ENCODE results near the gene STON1.
"Not testable (repeated sequence)": the region's sequence is repeated elsewhere in the genome, so short reads cannot be mapped to it uniquely, and the experiment has no call there.

STON1 gene

DNA sequence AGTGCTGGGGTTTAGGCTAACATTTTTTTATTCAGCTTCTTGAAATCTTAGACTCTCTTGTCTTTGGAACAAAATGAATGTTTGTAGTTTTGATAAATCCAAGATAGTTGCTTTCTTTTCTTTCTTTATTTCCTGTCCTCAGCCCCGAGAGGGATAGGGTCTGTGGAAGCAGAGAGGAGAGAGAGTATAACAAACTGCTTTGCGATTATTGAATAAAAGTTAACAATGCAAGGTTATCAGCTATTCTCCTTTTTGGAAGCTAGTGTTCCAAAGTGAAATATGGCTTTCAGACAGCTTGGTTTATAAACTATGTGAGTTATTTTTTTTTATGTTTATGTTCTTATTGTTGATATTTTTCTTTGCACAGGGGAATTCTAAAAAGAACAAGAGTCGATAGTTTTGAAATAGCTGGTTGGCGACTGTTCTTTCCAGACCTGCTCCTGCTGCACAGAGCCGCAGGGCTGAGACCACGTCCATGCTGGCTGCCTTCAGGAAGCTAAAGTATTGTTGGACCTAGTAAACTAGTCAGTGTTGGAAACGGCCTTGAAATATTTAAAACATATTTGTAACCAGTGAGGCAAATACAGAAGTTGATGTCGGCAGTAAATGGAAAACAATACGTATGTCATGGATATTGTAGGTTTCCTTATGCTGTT is 15.5 kb upstream of the STON1 start:
- H3K4me1 Mint-ChIP-seq (ENCODE audit: low read depth), result no peaks in the 10 kb centered on the region
- H3K36me3 Mint-ChIP-seq (ENCODE audit: low read depth), result peaks cover 79% of the 10 kb centered on the region
- no peaks in the 10 kb centered on the region for H3K27me3 Mint-ChIP-seq
- H3K4me3 Mint-ChIP-seq, result no peak overlapping the region
- no peaks in the 10 kb centered on the region for H3K9me3 Mint-ChIP-seq
- H3K27ac Mint-ChIP-seq, result no peak overlapping the region

DNA sequence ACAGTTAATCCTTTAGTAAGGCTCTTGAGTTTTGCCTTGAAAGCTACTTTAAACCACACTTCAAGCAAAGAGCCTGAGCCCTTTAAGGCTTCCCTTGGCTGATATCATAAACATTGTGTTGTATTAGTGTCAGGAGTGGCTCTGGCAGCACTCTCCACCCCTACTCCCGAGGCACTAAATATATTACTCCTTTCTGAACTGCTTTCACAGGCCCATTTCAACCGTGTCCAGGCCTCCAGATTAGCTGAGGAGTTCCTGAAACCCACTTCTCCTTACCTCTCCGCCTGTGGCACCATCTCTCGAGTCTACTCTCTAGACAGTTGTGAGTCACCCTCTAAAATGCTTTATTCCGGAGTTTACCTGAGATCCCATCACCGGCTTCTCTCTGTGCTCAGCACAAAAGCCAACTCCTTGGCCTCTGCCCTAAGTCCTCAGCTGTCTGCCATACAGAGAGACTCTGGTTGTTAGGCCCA is 14.4 kb upstream of the STON1 start:
- Mint-ChIP-seq H3K27ac (no peak overlapping the region), H3K27me3 (no peaks in the 10 kb centered on the region), H3K9me3 (no peaks in the 10 kb centered on the region), H3K36me3 (ENCODE audit: low read depth) (peaks cover 75% of the 10 kb centered on the region), H3K4me1 (ENCODE audit: low read depth) (no peaks in the 10 kb centered on the region), H3K4me3 (no peak overlapping the region)

DNA sequence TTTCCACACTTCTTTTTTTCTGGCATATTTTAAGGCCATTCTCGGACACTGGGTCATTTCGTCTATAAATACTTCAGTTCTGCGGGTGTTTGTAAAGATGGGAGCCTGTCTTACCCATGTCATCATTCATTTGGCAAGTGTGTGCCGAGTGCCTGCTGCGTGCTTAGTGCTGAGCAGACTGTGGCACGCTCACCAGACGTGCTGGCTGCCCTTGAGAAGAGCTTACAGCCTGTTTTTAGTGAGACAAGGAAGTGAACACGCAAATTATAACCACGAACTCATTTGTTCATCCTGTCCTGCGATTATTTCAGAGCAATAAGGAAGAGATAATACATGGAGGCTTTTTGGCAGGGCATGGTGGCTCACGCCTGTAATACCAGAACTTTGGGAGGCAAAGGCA is 10.4 kb upstream of the STON1 start:
- Mint-ChIP-seq H3K4me3 (no peak overlapping the region), H3K36me3 (ENCODE audit: low read depth) (peaks cover 62% of the 10 kb centered on the region), H3K27me3 (no peaks in the 10 kb centered on the region), H3K9me3 (no peaks in the 10 kb centered on the region), H3K27ac (no peak overlapping the region), H3K4me1 (ENCODE audit: low read depth) (no peaks in the 10 kb centered on the region)

DNA sequence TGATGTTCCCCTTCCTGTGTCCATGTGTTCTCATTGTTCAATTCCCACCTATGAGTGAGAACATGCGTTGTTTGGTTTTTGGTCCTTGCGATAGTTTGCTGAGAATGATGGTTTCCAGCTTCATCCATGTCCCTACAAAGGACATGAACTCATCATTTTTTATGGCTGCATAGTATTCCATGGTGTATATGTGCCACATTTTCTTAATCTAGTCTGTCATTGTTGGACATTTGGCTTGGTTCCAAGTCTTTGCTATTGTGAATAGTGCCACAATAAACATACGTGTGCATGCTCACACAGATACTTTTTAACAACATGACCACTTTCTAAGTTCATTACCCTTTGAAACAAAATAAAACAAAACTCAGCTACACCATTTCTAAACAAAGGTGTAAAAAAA is 5.2 kb upstream of the STON1 start:
- H3K9me3 Mint-ChIP-seq; H3K4me1 Mint-ChIP-seq (ENCODE audit: low read depth); H3K27ac Mint-ChIP-seq; H3K4me3 Mint-ChIP-seq; H3K27me3 Mint-ChIP-seq: not testable (repeated sequence)
- peaks cover 27% of the 10 kb centered on the region for H3K36me3 Mint-ChIP-seq (ENCODE audit: low read depth)

DNA sequence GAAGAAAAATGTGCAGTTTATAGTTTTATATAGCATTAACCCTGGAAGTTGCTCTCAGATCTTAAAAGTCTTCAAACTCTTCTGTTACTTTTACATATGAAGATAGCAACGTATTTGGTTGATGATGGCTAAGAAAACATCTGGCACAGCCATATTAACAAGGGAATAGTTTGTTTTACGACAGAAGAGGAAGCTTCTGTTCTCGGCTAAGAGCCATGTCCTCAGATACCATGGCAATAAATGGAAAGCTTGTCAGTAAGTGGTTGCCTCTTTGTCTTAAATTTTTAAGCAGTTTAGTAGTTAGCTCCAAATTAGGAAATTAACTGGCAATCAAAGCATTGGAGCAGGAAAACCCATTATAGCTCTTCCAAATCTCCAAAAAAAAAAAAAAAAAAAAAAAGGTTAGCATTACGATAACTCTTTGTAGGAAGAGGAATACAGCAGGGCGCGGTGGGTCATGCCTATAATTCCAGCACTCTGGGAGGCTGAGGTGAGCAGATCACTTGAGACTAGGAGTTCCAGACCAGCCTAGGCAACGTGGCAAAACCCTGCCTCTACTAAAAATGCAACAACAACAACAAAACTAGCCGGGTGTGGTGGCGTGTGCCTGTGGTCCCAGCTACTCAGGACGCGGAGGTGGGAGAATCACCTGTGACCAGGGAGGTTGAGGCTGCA is 4.5 kb upstream of the STON1 start:
- Mint-ChIP-seq H3K9me3 (no peaks in the 10 kb centered on the region), H3K36me3 (ENCODE audit: low read depth) (peaks cover 25% of the 10 kb centered on the region), H3K27me3 (no peaks in the 10 kb centered on the region), H3K4me3 (no peak overlapping the region), H3K4me1 (ENCODE audit: low read depth) (peaks cover 8% of the 10 kb centered on the region), H3K27ac (no peak overlapping the region)

DNA sequence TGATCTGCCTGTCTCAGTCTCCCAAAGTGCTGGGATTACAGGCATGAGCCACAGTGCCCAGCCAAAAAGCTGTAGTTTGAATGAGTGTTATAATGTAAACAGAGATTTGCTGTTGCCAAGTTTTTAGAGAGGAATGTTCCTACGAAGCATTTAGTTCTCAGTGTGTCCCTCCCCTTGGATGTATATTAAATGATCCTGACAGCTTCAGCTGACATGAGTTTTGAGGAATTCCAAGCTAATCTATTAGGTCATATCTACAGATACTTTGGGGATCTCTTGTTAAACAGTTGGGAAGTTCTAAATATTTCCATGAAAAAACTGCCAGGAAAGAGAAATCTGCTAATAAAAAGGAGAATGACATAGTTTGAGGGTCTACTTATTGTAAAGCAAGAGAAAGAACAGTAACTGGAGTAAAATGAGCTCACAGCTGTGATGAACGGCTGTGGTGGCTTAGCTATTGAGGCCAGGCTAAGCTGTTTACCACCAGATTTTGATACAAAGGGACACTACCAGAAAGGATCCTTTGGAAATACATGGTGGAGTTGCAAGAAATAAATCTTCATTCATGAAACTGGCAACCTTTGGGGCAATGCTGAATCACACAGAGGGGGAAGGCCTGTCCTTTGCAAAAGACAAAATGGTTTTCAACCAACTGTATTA is 2.6 kb upstream of the STON1 start:
- H3K27ac Mint-ChIP-seq, result no peak overlapping the region
- no peaks in the 10 kb centered on the region for H3K27me3 Mint-ChIP-seq
- no peak overlapping the region for H3K4me3 Mint-ChIP-seq
- peaks cover 12% of the 10 kb centered on the region for H3K36me3 Mint-ChIP-seq (ENCODE audit: low read depth)
- no peaks in the 10 kb centered on the region for H3K9me3 Mint-ChIP-seq
- H3K4me1 Mint-ChIP-seq (ENCODE audit: low read depth), result peaks cover 21% of the 10 kb centered on the region

DNA sequence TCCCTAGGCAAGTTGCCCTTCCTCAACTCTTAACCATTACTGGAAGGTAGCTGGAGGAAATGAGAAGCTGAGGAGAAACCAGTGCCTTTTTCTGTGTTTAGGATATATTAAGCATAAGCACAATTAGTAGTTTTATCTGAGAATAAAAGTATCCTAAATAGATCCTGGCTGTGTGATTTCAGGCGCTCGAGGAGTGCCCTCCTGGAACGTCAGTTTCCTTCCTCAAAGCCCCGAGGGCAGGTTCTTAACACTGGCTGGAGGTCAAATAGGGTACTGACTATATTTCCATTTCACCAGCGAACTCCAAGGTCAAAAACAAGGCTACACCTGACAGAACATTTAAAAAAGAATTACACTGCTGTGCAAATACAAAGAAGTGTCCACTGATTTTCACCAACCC is 1.5 kb upstream of the STON1 start:
- Mint-ChIP-seq H3K27ac (no peak overlapping the region), H3K36me3 (ENCODE audit: low read depth) (peaks cover 12% of the 10 kb centered on the region), H3K4me3 (no peak overlapping the region), H3K9me3 (no peaks in the 10 kb centered on the region), H3K4me1 (ENCODE audit: low read depth) (peaks cover 21% of the 10 kb centered on the region), H3K27me3 (no peaks in the 10 kb centered on the region)

DNA sequence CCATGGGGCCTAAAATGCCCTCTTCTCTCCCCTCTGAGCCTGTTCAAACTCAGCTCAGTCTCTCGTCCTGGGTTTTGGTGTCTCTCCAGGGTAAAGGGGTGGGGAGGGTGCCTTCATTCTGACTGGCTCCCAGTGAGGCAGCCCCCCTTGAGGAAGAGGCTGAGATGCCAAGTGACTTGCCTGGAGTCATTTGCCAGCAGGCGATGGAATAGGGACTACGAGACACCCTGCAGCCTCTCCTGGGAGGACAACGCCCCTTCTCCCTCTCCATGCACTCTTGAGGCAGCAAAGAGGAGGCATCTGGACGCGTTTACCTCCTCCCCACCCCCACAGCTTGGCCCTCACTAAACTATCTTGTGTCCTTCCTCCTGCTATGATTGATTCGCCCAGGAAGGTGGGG is 760 bp upstream of the STON1 start:
- Mint-ChIP-seq H3K9me3 (no peaks in the 10 kb centered on the region), H3K4me1 (ENCODE audit: low read depth) (peaks cover 21% of the 10 kb centered on the region), H3K36me3 (ENCODE audit: low read depth) (peaks cover 12% of the 10 kb centered on the region), H3K4me3 (no peak overlapping the region), H3K27me3 (no peaks in the 10 kb centered on the region), H3K27ac (no peak overlapping the region)

DNA sequence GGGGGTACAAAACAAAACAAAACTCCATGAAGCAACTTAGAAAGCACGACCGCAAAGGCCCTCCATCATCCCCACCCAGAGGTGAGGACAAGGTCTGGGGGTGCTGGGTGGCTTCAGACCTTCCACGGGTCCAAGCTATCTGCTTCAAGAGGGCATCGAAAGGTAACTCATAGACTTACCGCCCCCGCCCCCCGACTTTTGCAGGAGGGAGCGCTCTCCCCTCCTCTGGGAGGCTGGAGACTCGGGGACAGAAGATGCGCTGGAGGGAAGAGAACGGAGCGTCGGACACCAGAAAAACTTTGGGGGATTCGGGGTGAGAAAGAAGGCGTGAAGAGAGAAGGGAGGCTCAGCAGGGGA is 300 bp upstream of the STON1 start:
- H3K27ac Mint-ChIP-seq, result no peak overlapping the region
- H3K36me3 Mint-ChIP-seq (ENCODE audit: low read depth), result peaks cover 11% of the 10 kb centered on the region
- no peaks in the 10 kb centered on the region for H3K27me3 Mint-ChIP-seq
- peaks cover 21% of the 10 kb centered on the region for H3K4me1 Mint-ChIP-seq (ENCODE audit: low read depth)
- peak overlapping the region; percentile 79 for H3K4me3 Mint-ChIP-seq
- no peaks in the 10 kb centered on the region for H3K9me3 Mint-ChIP-seq

DNA sequence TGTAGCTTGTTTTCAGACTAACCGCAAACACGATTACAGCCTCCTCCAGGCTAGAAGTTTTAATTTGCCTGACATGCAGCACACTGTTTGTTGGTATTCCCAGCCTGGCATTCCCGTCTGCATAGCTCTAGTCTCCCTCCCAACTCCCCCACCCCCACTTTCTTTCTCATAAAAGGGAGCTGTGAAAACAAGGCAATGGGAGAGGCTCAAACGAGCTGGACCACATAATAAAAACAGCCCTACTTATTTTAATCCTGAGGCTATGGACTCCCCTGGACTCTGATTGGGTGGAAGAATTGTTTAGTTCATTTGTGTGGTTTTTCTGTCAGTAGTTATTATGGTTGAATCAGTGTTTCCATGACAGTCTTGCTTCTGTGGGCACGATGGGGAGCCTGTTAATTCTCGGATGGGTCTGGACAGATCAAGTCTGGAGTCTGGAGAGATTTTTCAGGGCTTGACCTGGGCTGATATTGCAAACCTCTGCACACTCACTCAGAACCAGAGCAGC is 1.2 kb downstream of the STON1 start:
- H3K4me3 Mint-ChIP-seq, result peak overlapping the region; percentile 73
- no peaks in the 10 kb centered on the region for H3K27me3 Mint-ChIP-seq
- peaks cover 21% of the 10 kb centered on the region for H3K4me1 Mint-ChIP-seq (ENCODE audit: low read depth)
- H3K27ac Mint-ChIP-seq, result no peak overlapping the region
- peaks cover 3% of the 10 kb centered on the region for H3K36me3 Mint-ChIP-seq (ENCODE audit: low read depth)
- H3K9me3 Mint-ChIP-seq, result no peaks in the 10 kb centered on the region

DNA sequence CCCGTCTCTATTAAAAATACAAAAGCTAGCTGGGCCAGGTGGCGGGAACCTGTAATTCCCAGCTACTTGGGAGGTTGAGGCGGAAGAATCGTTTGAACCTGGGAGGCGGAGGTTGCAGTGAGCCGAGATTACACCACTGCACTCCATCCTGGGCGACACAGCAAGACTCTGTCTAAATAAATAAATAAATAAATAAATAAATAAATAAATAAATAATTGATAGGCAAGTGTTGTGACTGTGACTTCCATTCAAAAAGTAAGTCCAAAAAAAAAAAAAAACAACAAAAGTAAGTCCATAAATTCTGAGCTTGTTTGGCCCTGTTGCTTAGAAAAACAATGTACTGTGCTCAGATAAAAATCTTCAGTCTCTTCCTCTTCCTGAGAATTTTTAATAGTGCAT is 2.2 kb downstream of the STON1 start:
- Mint-ChIP-seq H3K4me3 (no peak overlapping the region), H3K9me3 (no peaks in the 10 kb centered on the region), H3K36me3 (ENCODE audit: low read depth) (no peaks in the 10 kb centered on the region), H3K4me1 (ENCODE audit: low read depth) (peaks cover 21% of the 10 kb centered on the region), H3K27ac (peak overlapping the region; percentile 14), H3K27me3 (no peaks in the 10 kb centered on the region)

DNA sequence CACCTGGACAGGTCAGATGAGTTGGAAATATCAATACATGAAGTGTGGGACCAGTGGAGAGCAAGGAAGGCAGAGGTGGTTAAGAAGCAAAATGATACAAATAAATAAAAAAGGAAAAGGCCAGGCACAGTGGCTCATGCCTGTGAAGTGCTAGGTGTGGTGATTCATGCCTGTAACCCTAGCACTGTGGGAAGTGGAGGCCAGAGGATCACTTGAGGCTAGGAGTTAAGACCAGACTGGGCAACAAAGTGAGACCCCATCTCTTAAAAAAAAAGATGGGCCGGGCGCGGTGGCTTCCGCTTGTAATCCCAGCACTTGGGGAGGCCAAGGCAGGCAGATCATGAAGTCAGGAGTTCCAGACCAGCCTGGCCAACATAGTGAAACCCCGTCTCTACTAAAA is 2.9 kb downstream of the STON1 start:
- no peaks in the 10 kb centered on the region for H3K36me3 Mint-ChIP-seq (ENCODE audit: low read depth)
- H3K9me3 Mint-ChIP-seq, result no peaks in the 10 kb centered on the region
- no peaks in the 10 kb centered on the region for H3K27me3 Mint-ChIP-seq
- H3K4me1 Mint-ChIP-seq (ENCODE audit: low read depth), result peaks cover 21% of the 10 kb centered on the region
- no peak overlapping the region for H3K27ac Mint-ChIP-seq
- no peak overlapping the region for H3K4me3 Mint-ChIP-seq

DNA sequence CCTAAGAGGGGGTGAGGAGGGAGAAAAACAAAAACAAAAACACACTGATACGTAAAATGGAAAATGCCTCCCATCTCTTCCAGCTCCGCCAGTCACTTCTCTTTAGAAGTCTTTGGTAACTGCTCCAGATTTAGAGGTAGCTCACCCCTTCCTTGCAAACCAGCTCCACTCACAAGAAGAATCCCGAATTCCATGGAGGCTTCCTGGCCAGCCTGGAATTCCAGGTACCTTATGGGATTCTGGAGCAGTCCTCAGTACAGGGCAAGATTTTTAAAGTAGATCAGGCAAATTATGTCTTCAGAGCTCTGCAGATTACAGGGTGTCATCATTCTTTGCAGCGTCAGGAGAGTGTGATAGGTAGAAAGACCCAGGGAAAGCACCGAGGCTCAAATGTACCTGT is 4.8 kb downstream of the STON1 start:
- no peaks in the 10 kb centered on the region for H3K27me3 Mint-ChIP-seq
- no peak overlapping the region for H3K27ac Mint-ChIP-seq
- H3K36me3 Mint-ChIP-seq (ENCODE audit: low read depth), result no peaks in the 10 kb centered on the region
- no peaks in the 10 kb centered on the region for H3K9me3 Mint-ChIP-seq
- no peak overlapping the region for H3K4me3 Mint-ChIP-seq
- peaks cover 14% of the 10 kb centered on the region for H3K4me1 Mint-ChIP-seq (ENCODE audit: low read depth)

DNA sequence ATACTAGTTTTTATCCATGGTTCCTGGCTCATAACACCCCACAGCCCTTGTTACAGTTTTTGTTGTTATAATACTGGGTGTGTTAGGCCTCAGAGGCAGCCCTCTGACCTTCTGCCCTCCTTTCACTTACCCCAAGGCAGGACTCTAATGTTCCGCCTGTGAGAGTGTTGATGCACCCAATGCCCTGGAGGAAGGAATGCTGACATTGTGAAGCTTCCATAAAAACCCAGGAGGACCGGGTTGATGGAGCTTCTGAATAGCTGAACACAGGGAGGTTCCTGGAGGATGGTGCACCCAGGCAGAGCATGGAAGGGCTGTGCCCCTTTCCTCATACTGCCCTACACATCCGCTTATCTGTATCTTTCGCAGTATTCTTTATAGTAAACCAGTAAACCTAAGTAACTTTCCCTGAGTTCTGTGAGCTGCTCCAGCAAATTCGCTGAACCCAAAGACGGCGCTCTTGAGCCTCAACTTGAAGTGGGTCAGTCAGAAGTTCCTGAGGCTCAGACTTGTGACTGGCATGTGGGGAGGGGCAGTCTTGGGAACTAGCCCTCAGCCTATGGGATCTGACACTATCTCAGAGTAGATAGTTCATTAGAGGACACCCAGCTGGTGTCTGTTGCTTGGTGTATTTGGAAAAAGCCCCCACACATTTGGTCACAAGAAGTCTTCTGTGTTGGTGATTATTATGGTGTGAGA is 10.4 kb downstream of the STON1 start:
- Mint-ChIP-seq H3K4me3 (no peak overlapping the region), H3K27me3 (no peaks in the 10 kb centered on the region), H3K4me1 (ENCODE audit: low read depth) (no peaks in the 10 kb centered on the region), H3K9me3 (no peaks in the 10 kb centered on the region), H3K27ac (no peak overlapping the region), H3K36me3 (ENCODE audit: low read depth) (no peaks in the 10 kb centered on the region)
